Lower leg skin (tissue), 4 donors: ENCODE results near the gene EXOC6B. TPM values are rescaled to one million over a fixed set of nuclear protein-coding genes. Genes with fewer than 3 reads are reported as not detected.

Source experiments
- DNase-seq, 2 donors: peaks; one replicate each; pipeline ENCODE4 v3.0.0-alpha.2; 2019; ENCODE audit warnings: low spot score in 2 of 2
- H3K4me3 ChIP-seq: fragments of 200-600 bp; sonication (generic); 2 replicates; pipeline ENCODE4 v1.5.1; 2017; ENCODE audit warnings: mild to moderate bottlenecking, low read depth; ENCODE audit not compliant: poor library complexity, severe bottlenecking
- POLR2A ChIP-seq, 2 donors: fragments of 450-650 bp; IDR thresholded peaks; one replicate each; pipeline ENCODE4 v1.6.1; 2016 to 2017; ENCODE audit warnings: antibody characterized with exemption in 2 of 2, mild to moderate bottlenecking in 1 of 2, moderate library complexity in 1 of 2
- WGBS, 2 donors: methylation state at CpG; one replicate each; pipeline ENCODE4 v1.1.5; 2018; 5-methylcytosine and 5-hydroxymethylcytosine counted together
- intact Hi-C: fragments of 100-400 bp; cut with DNase I; formaldehyde crosslinking; loops from one replicate; pipeline ENCODE4 v1.15.0; 2023; ENCODE audit warnings: low total_unique reads
- total RNA-seq, 4 donors: library from RNA; depleted of rRNA; stranded (reverse); fragments of >200 nt; gene quantifications; one replicate each; pipeline ENCODE4 v1.1.0, GENCODE V29; 2016
- TF ChIP-seq, protein P1 (sequence below), 3 donors: fragments of 450-650 bp; IDR thresholded peaks; one replicate each; pipeline ENCODE4 v1.5.1; 2016; ENCODE audit warnings: antibody characterized with exemption in 3 of 3, mild to moderate bottlenecking in 3 of 3, moderate library complexity in 2 of 3

The EXOC6B gene
- total RNA-seq, 4 donors from 2014 or later: 85.8 to 164 (median 103) TPM

GRCh38 chr2:72292433-72292832, 533.4 kb downstream of the EXOC6B start:
- TF ChIP-seq, protein P1, sequence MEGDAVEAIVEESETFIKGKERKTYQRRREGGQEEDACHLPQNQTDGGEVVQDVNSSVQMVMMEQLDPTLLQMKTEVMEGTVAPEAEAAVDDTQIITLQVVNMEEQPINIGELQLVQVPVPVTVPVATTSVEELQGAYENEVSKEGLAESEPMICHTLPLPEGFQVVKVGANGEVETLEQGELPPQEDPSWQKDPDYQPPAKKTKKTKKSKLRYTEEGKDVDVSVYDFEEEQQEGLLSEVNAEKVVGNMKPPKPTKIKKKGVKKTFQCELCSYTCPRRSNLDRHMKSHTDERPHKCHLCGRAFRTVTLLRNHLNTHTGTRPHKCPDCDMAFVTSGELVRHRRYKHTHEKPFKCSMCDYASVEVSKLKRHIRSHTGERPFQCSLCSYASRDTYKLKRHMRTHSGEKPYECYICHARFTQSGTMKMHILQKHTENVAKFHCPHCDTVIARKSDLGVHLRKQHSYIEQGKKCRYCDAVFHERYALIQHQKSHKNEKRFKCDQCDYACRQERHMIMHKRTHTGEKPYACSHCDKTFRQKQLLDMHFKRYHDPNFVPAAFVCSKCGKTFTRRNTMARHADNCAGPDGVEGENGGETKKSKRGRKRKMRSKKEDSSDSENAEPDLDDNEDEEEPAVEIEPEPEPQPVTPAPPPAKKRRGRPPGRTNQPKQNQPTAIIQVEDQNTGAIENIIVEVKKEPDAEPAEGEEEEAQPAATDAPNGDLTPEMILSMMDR (IDR thresholded peaks at IDR 0.05): no peak
- TF ChIP-seq POLR2A (IDR thresholded peaks at IDR 0.05): no peak
- 96% methylated on average over 1 of the region's 1 CpG for WGBS, 2 donors
- H3K4me3 ChIP-seq: no peak overlapping the region
- intact Hi-C loops: no loop called here
- no peak for DNase-seq

- no peak for DNase-seq
- WGBS, 2 donors: 43 to 54% methylated on average over 4 of the region's 4 CpGs
- intact Hi-C loops: no loop called here
- H3K4me3 ChIP-seq: no peak overlapping the region
- TF ChIP-seq, protein P1 (IDR thresholded peaks at IDR 0.05): no peak
- TF ChIP-seq POLR2A (IDR thresholded peaks at IDR 0.05): no peak
Observed at GRCh38 chr2:72291059-72291458, 534.8 kb downstream of the EXOC6B start.

DNA sequence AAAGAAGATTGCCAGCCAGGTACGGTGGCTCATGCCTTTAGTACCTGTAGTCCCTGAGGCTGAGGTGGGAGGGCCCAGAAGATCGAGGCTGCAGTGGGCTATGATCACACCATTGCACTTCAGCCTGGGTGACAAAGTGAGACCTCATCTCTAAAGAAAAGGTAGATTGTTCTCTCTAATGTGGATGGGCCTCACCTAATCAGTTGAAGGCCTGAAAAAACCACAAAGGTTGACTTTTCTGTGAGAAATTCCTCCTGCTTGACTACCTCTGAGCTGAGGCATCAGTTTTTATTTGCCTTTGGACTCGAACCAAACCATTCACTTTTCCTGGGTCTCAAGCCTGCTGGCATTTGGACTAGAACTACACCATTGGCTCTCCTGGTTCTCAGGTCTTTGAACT, 536.1 kb downstream of the EXOC6B start:
- TF ChIP-seq POLR2A (IDR thresholded peaks at IDR 0.05): no peak
- TF ChIP-seq, protein P1 (IDR thresholded peaks at IDR 0.05): no peak
- intact Hi-C loops: no loop called here
- WGBS, 2 donors: 94% methylated on average over 3 of the region's 3 CpGs
- no peak overlapping the region for H3K4me3 ChIP-seq
- DNase-seq: no peak

GRCh38 chr2:72289283-72289682, 536.5 kb downstream of the EXOC6B start:
- 83 to 90% methylated on average over 2 of the region's 2 CpGs for WGBS, 2 donors
- no peak for TF ChIP-seq POLR2A (IDR thresholded peaks at IDR 0.05)
- TF ChIP-seq, protein P1 (IDR thresholded peaks at IDR 0.05): no peak
- no peak for DNase-seq
- H3K4me3 ChIP-seq: no peak overlapping the region
- intact Hi-C loops: no loop called here

- TF ChIP-seq, protein P1 (IDR thresholded peaks at IDR 0.05): no peak
- TF ChIP-seq POLR2A (IDR thresholded peaks at IDR 0.05): no peak
- intact Hi-C loops: no loop called here
- no peak overlapping the region for H3K4me3 ChIP-seq
- DNase-seq: no peak
Observed at GRCh38 chr2:72278046-72278445, 547.8 kb downstream of the EXOC6B start.

- intact Hi-C loops: no loop called here
- 74 to 77% methylated on average over 1 of the region's 1 CpG for WGBS, 2 donors
- DNase-seq: no peak
- no peak overlapping the region for H3K4me3 ChIP-seq
- TF ChIP-seq POLR2A (IDR thresholded peaks at IDR 0.05): no peak
- TF ChIP-seq, protein P1 (IDR thresholded peaks at IDR 0.05): no peak
Observed at GRCh38 chr2:72276876-72277275, 549.0 kb downstream of the EXOC6B start.
